RWPE1 (cell line): ENCODE measurements around the gene DCTN4.

ENCODE experiments used
- CTCF ChIA-PET: fragments of 350-600 bp; sonication (Branson Sonifier 250); formaldehyde crosslinking; extraction: SDS; loops from one replicate; lab custom pipeline; 2021; lab: Yijun Ruan, JAX
- POLR2A ChIA-PET: fragments of 400-600 bp; formaldehyde crosslinking; extraction: SDS; loops from one replicate; lab custom pipeline; 2020; ENCODE audit warnings: antibody characterized with exemption; ENCODE audit not compliant: low non-redundant PET; lab: Yijun Ruan, JAX
- DNase-seq: peaks from one replicate; pipeline ENCODE4 v3.0.0; 2012; ENCODE audit warnings: low spot score
- H3K27ac ChIP-seq: fragments of 450-650 bp; 2 replicates; pipeline ENCODE4 v1.5.1; 2017
- CTCF ChIP-seq: fragments of 450-650 bp; conservative IDR thresholded peaks from 2 replicates; pipeline ENCODE4 v1.5.1; 2017; ENCODE audit warnings: low read depth, mild to moderate bottlenecking

DCTN4 gene

GRCh38 chr5:150661086-150661485 lies 97.7 kb downstream of the DCTN4 start, which contains the start of gene MYOZ3:
TSS of gene MYOZ3 (plus strand) at chr5:150661251. CDS start at chr5:150662942, 1,691 bp downstream.
- no peak within 1 kb of the TSS for H3K27ac ChIP-seq
- ChIA-PET POLR2A (no interaction called here), CTCF (interaction anchor here (1.0 to 1.2 kb wide), 3 partner anchors 38 to 140 kb away, joined by 3 to 4 read pairs (median 3); no protein-coding TSS in a partner anchor)
- TF ChIP-seq CTCF = no peak
- DNase-seq = no peak

GRCh38 chr5:150660108-150660831 lies 98.5 kb downstream of the DCTN4 start:
- no peak for TF ChIP-seq CTCF
- ChIA-PET POLR2A (no interaction called here), CTCF (no interaction called here)
- DNase-seq = no peak
- H3K27ac ChIP-seq = no peak overlapping the region

GRCh38 chr5:150659360-150660107 lies 99.3 kb downstream of the DCTN4 start:
- POLR2A ChIA-PET = no interaction called here
- CTCF ChIA-PET = no interaction called here
- no peak for TF ChIP-seq CTCF
- no peak overlapping the region for H3K27ac ChIP-seq
- no peak for DNase-seq

- CTCF ChIA-PET = interaction anchor here (0.7 to 5.8 kb wide), 2 partner anchors 68 to 98 kb away, joined by 4 to 47 read pairs; no protein-coding TSS in a partner anchor
Observed at GRCh38 chr5:150658699-150659265, 100.0 kb downstream of the DCTN4 start.

More at GRCh38 chr5:150658699-150659265, 100.0 kb downstream of the DCTN4 start:
- no peak overlapping the region for H3K27ac ChIP-seq
- DNase-seq = no peak
- POLR2A ChIA-PET = no interaction called here
- TF ChIP-seq CTCF = no peak
